ENCODE data around the gene SCIMP. TPM values are rescaled to one million over a fixed set of nuclear protein-coding genes. Genes with fewer than 3 reads are reported as not detected.

The SCIMP gene
- total and polyA plus RNA-seq, 2 of the 13 experiments (the other 11 are each of a cell fraction or from before 2014, with no cell fraction given) = not detected

- TF ChIP-seq ZNF574 (CRISPR knock-in tag; IDR thresholded peaks at IDR 0.05) (peak; percentile 99), ZMYM4 (CRISPR knock-in tag; IDR thresholded peaks at IDR 0.05) (peak; percentile 97), NAIF1 (CRISPR knock-in tag; IDR thresholded peaks at IDR 0.05; ENCODE audit: borderline replicate concordance) (no peak), ZNF691 (CRISPR knock-in tag; IDR thresholded peaks at IDR 0.05; ENCODE audit: borderline replicate concordance, low read depth) (0 out of 2 replicates have a peak, but pooled peaks have one; percentile 47), MXD4 (CRISPR knock-in tag; IDR thresholded peaks at IDR 0.05) (0 out of 2 replicates have a peak, but pooled peaks have one; percentile 51), ZBTB7A (CRISPR knock-in tag; IDR thresholded peaks at IDR 0.05) (0 out of 2 replicates have a peak, but pooled peaks have one; percentile 24), HDAC1 (CRISPR knock-in tag; IDR thresholded peaks at IDR 0.05) (peak; percentile 84), ZNF776 (CRISPR knock-in tag; IDR thresholded peaks at IDR 0.05) (peak; percentile 67; the same call in 1 of the 2 replicates), PAXIP1 (CRISPR knock-in tag; conservative IDR thresholded peaks at IDR 0.05) (peak; percentile 50), HOXA3 (CRISPR knock-in tag; IDR thresholded peaks at IDR 0.05) (peak; percentile 85), GMEB1 (CRISPR knock-in tag; IDR thresholded peaks at IDR 0.05; ENCODE audit: borderline replicate concordance) (peak; percentile 72), ZNF816 (CRISPR knock-in tag; IDR thresholded peaks at IDR 0.05; ENCODE audit: borderline replicate concordance) (no peak), YEATS2 (CRISPR knock-in tag; IDR thresholded peaks at IDR 0.05; ENCODE audit: borderline replicate concordance) (peak; percentile 75; the same call in 1 of the 2 replicates), FOXA1 (IDR thresholded peaks at IDR 0.05) (no peak), FOXA1 (CRISPR knock-in tag; IDR thresholded peaks at IDR 0.05) (0 out of 2 replicates have a peak, but pooled peaks have one; percentile 2), HMGXB4 (CRISPR knock-in tag; IDR thresholded peaks at IDR 0.05; ENCODE audit: borderline replicate concordance in 1 of 2, low read depth in 1 of 2) (peak; percentile 79 to 80)
Measured at GRCh38 chr17:5191541-5192417, 42.9 kb downstream of the SCIMP start, which contains the start of gene ZNF594 (continued).
